CD8-positive, alpha-beta memory T cell (primary cell): ENCODE measurements around the gene MYADML2. TPM values are rescaled to one million over a fixed set of nuclear protein-coding genes. Genes with fewer than 3 reads are reported as not detected.

ENCODE experiments used
- CTCF ChIA-PET: fragments of 350-600 bp; sonication (Branson Sonifier 250); formaldehyde crosslinking; loops from one replicate; lab custom pipeline; 2021; ENCODE audit warnings: antibody characterized with exemption; lab: Charles Lee
- POLR2A ChIA-PET: fragments of 350-600 bp; sonication (Branson Sonifier 250); formaldehyde crosslinking; loops from one replicate; lab custom pipeline; 2021; ENCODE audit warnings: antibody characterized with exemption; lab: Charles Lee
- DNase-seq, 5 donors: peaks; one replicate each; pipeline versions ENCODE4 v3.0.0 to v3.0.0-alpha.2; 2020 to 2022; ENCODE audit warnings: mixed read lengths in 1 of 5
- H3K27ac ChIP-seq: one replicate; pipeline ENCODE4 v1.7.0; 2013; ENCODE audit warnings: low read depth, mild to moderate bottlenecking, low read length, moderate library complexity
- H3K27me3 ChIP-seq: 2 replicates; pipeline ENCODE4 v1.7.0; 2013; ENCODE audit warnings: low read length, mild to moderate bottlenecking; ENCODE audit not compliant: insufficient read depth, poor library complexity, severe bottlenecking
- H3K36me3 ChIP-seq: 2 replicates; pipeline ENCODE4 v1.7.0; 2013; ENCODE audit warnings: mild to moderate bottlenecking, low read length, moderate library complexity; ENCODE audit not compliant: insufficient read depth
- H3K4me1 ChIP-seq: 2 replicates; pipeline ENCODE4 v1.7.0; 2013; ENCODE audit warnings: mild to moderate bottlenecking, low read length, moderate library complexity; ENCODE audit not compliant: insufficient read depth
- H3K4me3 ChIP-seq: 2 replicates; pipeline ENCODE4 v1.7.0; 2013; ENCODE audit warnings: mild to moderate bottlenecking, low read length
- H3K9me3 ChIP-seq: 2 replicates; pipeline ENCODE4 v1.7.0; 2013; ENCODE audit warnings: mild to moderate bottlenecking, low read length
- H3K27ac Mint-ChIP-seq, 8 donors: one replicate each; pipeline ENCODE4 v1.8.0; 2020 to 2021; ENCODE audit warnings: mixed read lengths in 8 of 8, mild to moderate bottlenecking in 6 of 8, inconsistent platforms in 3 of 8, moderate library complexity in 3 of 8
- H3K27me3 Mint-ChIP-seq, 2 donors: one replicate each; pipeline ENCODE4 v1.8.0; 2020 to 2021; ENCODE audit warnings: mixed read lengths in 2 of 2, mild to moderate bottlenecking in 1 of 2, moderate library complexity in 1 of 2
- H3K36me3 Mint-ChIP-seq, 3 donors: one replicate each; pipeline ENCODE4 v1.8.0; 2020 to 2021; ENCODE audit warnings: mixed read lengths in 3 of 3, inconsistent platforms in 1 of 3, mild to moderate bottlenecking in 1 of 3
- H3K4me1 Mint-ChIP-seq, 3 donors: one replicate each; pipeline ENCODE4 v1.8.0; 2020 to 2021; ENCODE audit warnings: mixed read lengths in 3 of 3, inconsistent platforms in 1 of 3, mild to moderate bottlenecking in 1 of 3
- H3K4me3 Mint-ChIP-seq, 7 donors: one replicate each; pipeline ENCODE4 v1.8.0; 2020 to 2021; ENCODE audit warnings: mixed read lengths in 7 of 7, mild to moderate bottlenecking in 6 of 7, moderate library complexity in 4 of 7, inconsistent platforms in 2 of 7
- H3K9me3 Mint-ChIP-seq, 5 donors: one replicate each; pipeline ENCODE4 v1.8.0; 2020 to 2022; ENCODE audit warnings: mixed read lengths in 5 of 5, mild to moderate bottlenecking in 3 of 5, moderate library complexity in 2 of 5, inconsistent platforms in 1 of 5
- polyA plus RNA-seq: library from polyadenylated mRNA; unstranded; fragments of 300-500 nt; fragmentation: Illumina TruSeq; gene quantifications from one replicate; pipeline ENCODE4 v1.2.3, GENCODE V29; 2021
- total RNA-seq, 2 experiments: library from RNA; stranded (reverse); gene quantifications; one replicate each; pipeline ENCODE4 v1.2.3, GENCODE V29; 2021

Gene MYADML2
- total and polyA plus RNA-seq, 3 experiments from 2014 or later = not detected

DNA sequence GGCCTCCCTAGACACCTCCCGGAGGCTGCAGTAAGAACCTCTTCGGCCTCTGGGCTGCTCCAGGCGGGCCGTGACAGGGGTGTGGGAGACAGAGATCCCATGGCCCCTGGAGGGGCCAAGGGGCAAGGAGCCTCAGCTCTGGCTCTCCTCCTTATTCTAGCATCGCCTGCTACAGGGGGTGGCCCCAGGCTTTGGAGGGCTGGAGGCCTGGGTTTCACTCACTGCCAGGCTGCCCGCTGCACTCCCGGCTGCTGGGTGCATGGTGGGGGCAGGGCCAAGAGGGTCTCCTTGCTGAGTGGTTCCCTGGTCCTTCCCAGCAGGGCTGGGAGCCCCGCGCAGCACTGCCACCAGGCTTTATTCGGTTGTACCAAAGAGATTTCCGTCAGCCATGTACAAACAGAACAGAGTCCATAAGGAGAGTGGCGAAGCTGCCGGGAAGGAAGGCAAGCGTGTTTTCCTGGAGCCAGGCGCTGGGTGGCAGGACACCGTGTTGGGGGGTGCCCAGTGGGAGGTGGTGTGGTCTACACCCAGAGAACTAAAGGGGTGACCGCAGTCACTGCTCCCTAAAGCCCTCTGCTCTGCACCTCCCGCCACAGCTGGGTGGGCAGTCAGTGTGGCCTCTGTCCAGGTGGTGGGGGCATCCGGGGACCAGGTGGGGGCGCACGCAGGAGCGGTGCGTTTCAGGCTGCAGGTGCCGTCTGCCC lies 43.0 kb downstream of the MYADML2 start:
- peaks cover 7% of the 10 kb centered on the region for H3K27me3 ChIP-seq
- H3K36me3 ChIP-seq = no peaks in the 10 kb centered on the region
- POLR2A ChIA-PET = no interaction called here
- Mint-ChIP-seq H3K27ac (no peak overlapping the region), H3K36me3 (peaks cover 0 to 50% (median 6%) of the 10 kb centered on the region in 3 donors), H3K4me1 (peaks cover 4 to 7% (median 6%) of the 10 kb centered on the region in 3 donors), H3K27me3 (peaks cover 8 to 12% of the 10 kb centered on the region in 2 donors), H3K9me3 (no peaks in the 10 kb centered on the region), H3K4me3 (no peak overlapping the region)
- no peaks in the 10 kb centered on the region for H3K4me1 ChIP-seq
- no peak overlapping the region for H3K4me3 ChIP-seq
- CTCF ChIA-PET = no interaction called here
- H3K27ac ChIP-seq = no peak overlapping the region
- DNase-seq = no peak
- H3K9me3 ChIP-seq = no peaks in the 10 kb centered on the region

GRCh38 chr17:81903415-81903831 lies 43.6 kb downstream of the MYADML2 start:
- Histone ChIP-seq H3K36me3 (no peaks in the 10 kb centered on the region), H3K9me3 (no peaks in the 10 kb centered on the region), H3K27ac (no peak overlapping the region), H3K27me3 (peaks cover 7% of the 10 kb centered on the region), H3K4me1 (no peaks in the 10 kb centered on the region), H3K4me3 (no peak overlapping the region)
- no peak overlapping the region for H3K27ac Mint-ChIP-seq
- ChIA-PET POLR2A (no interaction called here), CTCF (no interaction called here)
- DNase-seq = no peak
- peak overlapping the region in 1 of 7 donors; percentile 32 for H3K4me3 Mint-ChIP-seq
- H3K9me3 Mint-ChIP-seq = no peaks in the 10 kb centered on the region
- peaks cover 0 to 53% (median 6%) of the 10 kb centered on the region in 3 donors for H3K36me3 Mint-ChIP-seq
- H3K27me3 Mint-ChIP-seq = peaks cover 8 to 12% of the 10 kb centered on the region in 2 donors
- peaks cover 4 to 7% (median 6%) of the 10 kb centered on the region in 3 donors for H3K4me1 Mint-ChIP-seq

DNA sequence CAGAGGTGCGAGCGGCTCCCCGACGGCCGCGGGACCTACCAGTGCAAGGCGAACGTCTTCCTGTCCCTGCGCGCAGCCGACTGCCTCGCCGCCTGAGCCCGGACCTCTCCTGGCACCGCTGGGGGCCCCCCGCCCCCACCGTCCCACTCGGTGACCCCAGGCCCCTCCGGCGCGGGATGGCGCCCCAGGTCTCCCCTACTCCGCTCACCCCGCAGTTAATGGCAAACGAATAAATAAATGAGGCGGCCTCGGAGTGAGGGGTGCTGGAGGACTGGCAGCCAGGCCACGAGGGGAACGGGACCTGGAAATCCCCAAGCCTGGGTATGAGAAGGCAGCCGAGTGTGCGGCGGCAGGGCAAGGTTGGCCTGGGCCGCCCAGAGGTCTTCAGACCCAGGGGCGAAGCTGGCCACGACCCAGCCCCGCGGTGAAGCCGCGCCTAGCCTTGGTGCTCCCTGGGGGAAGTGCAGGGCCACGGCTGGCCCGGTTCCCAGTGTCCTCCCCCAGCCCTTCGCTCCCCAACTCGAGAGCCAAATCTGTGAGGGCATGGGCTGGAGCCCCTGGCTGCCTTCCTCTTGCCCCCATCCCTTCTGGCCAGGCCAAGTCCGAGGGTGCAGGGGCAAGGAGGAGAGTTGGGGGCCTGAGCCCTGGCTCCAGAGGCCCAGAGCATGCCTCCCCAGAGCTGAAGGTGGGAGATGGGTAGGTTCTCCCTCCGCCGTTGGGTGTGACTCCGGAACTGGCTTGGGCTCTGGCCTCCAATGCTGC lies 44.2 kb downstream of the MYADML2 start:
- Histone ChIP-seq H3K36me3 (no peaks in the 10 kb centered on the region), H3K9me3 (no peaks in the 10 kb centered on the region), H3K27ac (no peak overlapping the region), H3K27me3 (peaks cover 7% of the 10 kb centered on the region), H3K4me3 (no peak overlapping the region), H3K4me1 (no peaks in the 10 kb centered on the region)
- DNase-seq = no peak
- no peaks in the 10 kb centered on the region for H3K9me3 Mint-ChIP-seq
- no peak overlapping the region for H3K27ac Mint-ChIP-seq
- POLR2A ChIA-PET = no interaction called here
- H3K36me3 Mint-ChIP-seq = peaks cover 0 to 53% (median 6%) of the 10 kb centered on the region in 3 donors
- CTCF ChIA-PET = no interaction called here
- peaks cover 4 to 7% (median 6%) of the 10 kb centered on the region in 3 donors for H3K4me1 Mint-ChIP-seq
- no peak overlapping the region for H3K4me3 Mint-ChIP-seq
- H3K27me3 Mint-ChIP-seq = peaks cover 8 to 12% of the 10 kb centered on the region in 2 donors

- Histone ChIP-seq H3K27ac (no peak within 1 kb of the TSS), H3K9me3 (no peaks in the 10 kb centered on the region), H3K4me3 (no peak within 1 kb of the TSS), H3K36me3 (no peaks in the 10 kb centered on the region), H3K27me3 (peaks cover 7% of the 10 kb centered on the region), H3K4me1 (no peaks in the 10 kb centered on the region)
- Mint-ChIP-seq H3K36me3 (peaks cover 0 to 53% (median 6%) of the 10 kb centered on the region in 3 donors), H3K9me3 (no peaks in the 10 kb centered on the region), H3K27ac (no peak within 1 kb of the TSS), H3K4me3 (peak within 1 kb of the TSS in 5 of 7 donors; percentile 28 to 81 (median 39)), H3K4me1 (peaks cover 4 to 7% (median 6%) of the 10 kb centered on the region in 3 donors), H3K27me3 (peaks cover 8 to 12% of the 10 kb centered on the region in 2 donors)
- DNase-seq = no peak
- POLR2A ChIA-PET = no interaction called here
- CTCF ChIA-PET = interaction anchor here (0.8 kb wide), 1 partner anchor 649 kb away, joined by 3 read pairs; no protein-coding TSS in a partner anchor
Observed at GRCh38 chr17:81902023-81902652, 44.9 kb downstream of the MYADML2 start, which contains the start of gene NPB. NPB (plus strand) TSS chr17:81902238; CDS start chr17:81902278, 40 bp downstream.

- Histone ChIP-seq H3K9me3 (no peaks in the 10 kb centered on the region), H3K27me3 (peaks cover 7% of the 10 kb centered on the region), H3K4me3 (no peak overlapping the region), H3K36me3 (no peaks in the 10 kb centered on the region), H3K27ac (no peak overlapping the region), H3K4me1 (no peaks in the 10 kb centered on the region)
- Mint-ChIP-seq H3K27ac (no peak overlapping the region), H3K4me3 (peak overlapping the region in 6 of 7 donors; percentile 10 to 81 (median 42)), H3K9me3 (no peaks in the 10 kb centered on the region), H3K27me3 (peaks cover 8 to 12% of the 10 kb centered on the region in 2 donors), H3K4me1 (peaks cover 4 to 7% (median 6%) of the 10 kb centered on the region in 3 donors), H3K36me3 (peaks cover 0 to 51% (median 6%) of the 10 kb centered on the region in 3 donors)
- CTCF ChIA-PET = interaction anchor here (0.8 kb wide), 1 partner anchor 648 kb away, joined by 3 read pairs; no protein-coding TSS in a partner anchor
- POLR2A ChIA-PET = no interaction called here
- DNase-seq = no peak
Observed at GRCh38 chr17:81901167-81902022, 45.6 kb downstream of the MYADML2 start.

- ChIA-PET CTCF (no interaction called here), POLR2A (no interaction called here)
- H3K36me3 ChIP-seq = no peaks in the 10 kb centered on the region
- Mint-ChIP-seq H3K36me3 (peaks cover 0 to 50% (median 8%) of the 10 kb centered on the region in 3 donors), H3K9me3 (no peaks in the 10 kb centered on the region), H3K27ac (peak overlapping the region in 1 of 8 donors; percentile 36), H3K4me3 (peak overlapping the region in 1 of 7 donors; percentile 81), H3K27me3 (peaks cover 8 to 12% of the 10 kb centered on the region in 2 donors), H3K4me1 (peaks cover 4 to 7% (median 6%) of the 10 kb centered on the region in 3 donors)
- no peaks in the 10 kb centered on the region for H3K4me1 ChIP-seq
- no peak for DNase-seq
- peaks cover 7% of the 10 kb centered on the region for H3K27me3 ChIP-seq
- no peak overlapping the region for H3K27ac ChIP-seq
- no peak overlapping the region for H3K4me3 ChIP-seq
- no peaks in the 10 kb centered on the region for H3K9me3 ChIP-seq
Observed at GRCh38 chr17:81900181-81900820, 46.7 kb downstream of the MYADML2 start.
